Transverse colon (tissue), 4 donors: ENCODE measurements around the gene GSG1L. TPM values are rescaled to one million over a fixed set of nuclear protein-coding genes. Genes with fewer than 3 reads are reported as not detected.

Experiments
- DNase-seq: peaks from one replicate; pipeline ENCODE4 v3.0.0-alpha.2; 2019
- H3K27ac ChIP-seq, 4 donors: fragments of 200-600 bp; sonication (generic); 2 replicates each; pipeline ENCODE4 v1.5.1; 2016 to 2018; ENCODE audit warnings: inconsistent platforms in 4 of 4
- H3K27me3 ChIP-seq: fragments of 200-600 bp; sonication (generic); 2 replicates; pipeline ENCODE4 v1.5.1; 2017; ENCODE audit warnings: inconsistent platforms
- H3K36me3 ChIP-seq, 4 donors: fragments of 200-600 bp; sonication (generic); 2 replicates each; pipeline ENCODE4 v1.5.1; 2017 to 2019; ENCODE audit warnings: inconsistent platforms in 4 of 4
- H3K4me1 ChIP-seq, 4 donors: fragments of 200-600 bp; sonication (generic); 2 replicates each; pipeline ENCODE4 v1.5.1; 2017 to 2020; ENCODE audit warnings: inconsistent platforms in 4 of 4
- H3K4me3 ChIP-seq, 4 donors: fragments of 200-600 bp; sonication (generic); 1 replicate in 1 of 4; 2 replicates in 3 of 4; pipeline versions ENCODE4 v1.5.1 to v1.6.1; 2017 to 2019; ENCODE audit warnings: inconsistent platforms in 4 of 4
- H3K9me3 ChIP-seq, 2 donors: fragments of 200-600 bp; sonication (generic); 2 replicates each; pipeline ENCODE4 v1.5.1; 2017 to 2019; ENCODE audit warnings: inconsistent platforms in 2 of 2
- CTCF ChIP-seq, 5 experiments: fragments of 200-600 bp in 3 of 5; fragments of 450-650 bp in 2 of 5; sonication (generic) in 3 of 5; IDR thresholded peaks; 1 replicate in 2 of 5; 2 replicates in 3 of 5; pipeline ENCODE4 v1.5.1; 2016 to 2017; ENCODE audit warnings: antibody characterized with exemption in 5 of 5, inconsistent platforms in 3 of 5, mild to moderate bottlenecking in 2 of 5, moderate library complexity in 1 of 5
- EP300 ChIP-seq: sonication (generic); formaldehyde crosslinking; IDR thresholded peaks from one replicate; pipeline ENCODE4 v1.6.1; 2017; ENCODE audit warnings: antibody characterized with exemption, low read depth
- POLR2A ChIP-seq: fragments of 450-650 bp; IDR thresholded peaks from one replicate; pipeline ENCODE4 v1.6.1; 2016; ENCODE audit warnings: antibody characterized with exemption, mild to moderate bottlenecking, moderate library complexity
- POLR2AphosphoS5 ChIP-seq, 3 donors: sonication (generic); formaldehyde crosslinking; IDR thresholded peaks; one replicate each; pipeline ENCODE4 v1.6.1; 2016; ENCODE audit warnings: antibody characterized with exemption in 3 of 3
- WGBS, 2 donors: methylation state at CpG; one replicate each; pipeline ENCODE4 v1.1.5; 2018; ENCODE audit warnings: low coverage in 1 of 2; 5-methylcytosine and 5-hydroxymethylcytosine counted together
- in situ Hi-C, 4 donors: fragments of 200-750 bp; cut with MboI; loops; one replicate each; pipeline versions ENCODE4 v1.15.0 to v1.15.1; 2017; ENCODE audit warnings: low sequenced_read_pairs in 3 of 4, low pct_ligation_motif_present in 1 of 4, low pct_unique_long_range_greater_than_20kb in 1 of 4
- intact Hi-C: fragments of 100-400 bp; cut with DNase I; formaldehyde crosslinking; loops from one replicate; pipeline ENCODE4 v1.15.1; 2023; ENCODE audit warnings: low total_unique reads
- total RNA-seq, 4 donors: library from RNA; depleted of rRNA; stranded (reverse); fragments of >200 nt; gene quantifications; one replicate each; pipeline ENCODE4 v1.1.0, GENCODE V29; 2016

GSG1L gene
- total RNA-seq, 4 donors from 2014 or later, result not detected

- no peak overlapping the region for H3K4me3 ChIP-seq
- no peaks in the 10 kb centered on the region for H3K4me1 ChIP-seq
- H3K27ac ChIP-seq, result no peak overlapping the region
- no peaks in the 10 kb centered on the region for H3K9me3 ChIP-seq
- no peaks in the 10 kb centered on the region for H3K27me3 ChIP-seq
- no peak for TF ChIP-seq EP300
- TF ChIP-seq CTCF (IDR thresholded peaks at IDR 0.05), result no peak
- 75 to 82% methylated on average over 6 to 7 of the region's 7 CpGs for WGBS, 2 donors
- in situ Hi-C loops (no loop called here), intact Hi-C loops (no loop called here)
- DNase-seq, result no peak
- H3K36me3 ChIP-seq, result no peaks in the 10 kb centered on the region
Measured at GRCh38 chr16:27935076-27935475, 128.4 kb downstream of the GSG1L start.

GRCh38 chr16:27932542-27933135, 130.9 kb downstream of the GSG1L start:
- no peak for DNase-seq
- in situ Hi-C loops, result no loop called here
- intact Hi-C loops, result no loop called here
- H3K4me3 ChIP-seq, result no peak overlapping the region
- no peaks in the 10 kb centered on the region for H3K9me3 ChIP-seq
- no peaks in the 10 kb centered on the region for H3K36me3 ChIP-seq
- TF ChIP-seq POLR2AphosphoS5 (IDR thresholded peaks at IDR 0.05) (no peak), CTCF (IDR thresholded peaks at IDR 0.05) (no peak)
- WGBS, 2 donors, result 50 to 100% methylated on average over 1 to 3 of the region's 3 CpGs
- H3K27ac ChIP-seq, result no peak overlapping the region
- H3K27me3 ChIP-seq, result no peaks in the 10 kb centered on the region
- no peaks in the 10 kb centered on the region for H3K4me1 ChIP-seq

GRCh38 chr16:27929818-27930217, 133.7 kb downstream of the GSG1L start:
- Histone ChIP-seq H3K27ac (no peak overlapping the region), H3K27me3 (no peaks in the 10 kb centered on the region), H3K4me3 (no peak overlapping the region), H3K36me3 (no peaks in the 10 kb centered on the region), H3K9me3 (no peaks in the 10 kb centered on the region), H3K4me1 (no peaks in the 10 kb centered on the region)
- TF ChIP-seq POLR2AphosphoS5 (IDR thresholded peaks at IDR 0.05), result no peak
- TF ChIP-seq EP300, result no peak
- intact Hi-C loops (no loop called here), in situ Hi-C loops (no loop called here)
- 37% methylated on average over 3 of the region's 3 CpGs; no CpG with 5 or more reads in 1 of the 2 donors for WGBS, 2 donors
- DNase-seq, result no peak

- no peaks in the 10 kb centered on the region for H3K4me1 ChIP-seq
- H3K4me3 ChIP-seq, result no peak overlapping the region
- H3K27me3 ChIP-seq, result no peaks in the 10 kb centered on the region
- WGBS, 2 donors, result 39% methylated on average over 6 of the region's 6 CpGs; no CpG with 5 or more reads in 1 of the 2 donors
- in situ Hi-C loops (no loop called here), intact Hi-C loops (no loop called here)
- no peak for DNase-seq
- TF ChIP-seq POLR2AphosphoS5 (IDR thresholded peaks at IDR 0.05) (no peak), EP300 (no peak), POLR2A (no peak), CTCF (IDR thresholded peaks at IDR 0.05) (no peak)
- H3K9me3 ChIP-seq, result no peaks in the 10 kb centered on the region
- no peak overlapping the region for H3K27ac ChIP-seq
- no peaks in the 10 kb centered on the region for H3K36me3 ChIP-seq
Measured at GRCh38 chr16:27928542-27928941, 135.0 kb downstream of the GSG1L start.

GRCh38 chr16:27927266-27927901, 136.1 kb downstream of the GSG1L start:
- in situ Hi-C loops (no loop called here), intact Hi-C loops (no loop called here)
- DNase-seq, result no peak
- 73% methylated on average over 13 of the region's 13 CpGs; no CpG with 5 or more reads in 1 of the 2 donors for WGBS, 2 donors
- no peak overlapping the region for H3K27ac ChIP-seq
- H3K4me1 ChIP-seq, result no peaks in the 10 kb centered on the region
- H3K27me3 ChIP-seq, result no peaks in the 10 kb centered on the region
- no peak for TF ChIP-seq EP300
- TF ChIP-seq CTCF (IDR thresholded peaks at IDR 0.05), result no peak
- no peak for TF ChIP-seq POLR2AphosphoS5 (IDR thresholded peaks at IDR 0.05)
- TF ChIP-seq POLR2A, result no peak
- no peaks in the 10 kb centered on the region for H3K9me3 ChIP-seq
- no peak overlapping the region for H3K4me3 ChIP-seq
- H3K36me3 ChIP-seq, result no peaks in the 10 kb centered on the region
